GM19452 (cell line): Measurements from ENCODE around the gene IGF1R.

Experiments used
- ATAC-seq: cut with Tn5 transposase; IDR thresholded peaks from one replicate; pipeline ENCODE4 v1.9.1; 2021; ENCODE audit not compliant: unreplicated experiment

IGF1R gene

DNA sequence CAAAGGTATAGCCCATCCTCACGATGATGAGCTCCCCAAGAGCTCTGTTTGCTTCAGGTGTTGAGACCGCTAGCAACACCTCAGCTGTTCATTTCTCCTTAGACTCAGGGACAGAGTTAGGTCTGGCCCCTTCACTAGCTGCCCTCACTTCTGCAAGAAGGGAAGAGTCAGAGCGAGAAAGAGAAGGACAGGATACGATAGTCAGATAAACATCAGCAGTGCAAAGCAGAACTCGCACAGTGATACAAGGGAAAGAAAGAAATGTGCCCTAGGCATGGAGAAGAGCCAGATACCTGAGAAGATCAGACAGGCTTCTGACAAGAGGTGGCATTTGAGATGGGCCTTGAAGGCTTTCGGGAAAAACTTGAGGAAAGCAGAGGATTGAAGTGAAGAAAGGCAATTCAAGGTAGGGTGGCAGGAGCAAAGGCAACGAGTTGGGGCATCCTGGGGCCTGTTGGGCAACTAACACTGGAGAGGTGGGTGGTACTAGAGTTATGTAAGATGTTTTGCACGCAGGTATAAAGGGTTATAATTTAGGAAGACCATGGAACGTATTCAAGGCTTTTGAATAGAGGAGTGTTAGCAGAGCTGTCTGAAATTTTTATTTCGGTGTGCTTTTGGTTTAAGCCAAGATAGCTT is 253.2 kb downstream of the IGF1R start:
- no peak for ATAC-seq

DNA sequence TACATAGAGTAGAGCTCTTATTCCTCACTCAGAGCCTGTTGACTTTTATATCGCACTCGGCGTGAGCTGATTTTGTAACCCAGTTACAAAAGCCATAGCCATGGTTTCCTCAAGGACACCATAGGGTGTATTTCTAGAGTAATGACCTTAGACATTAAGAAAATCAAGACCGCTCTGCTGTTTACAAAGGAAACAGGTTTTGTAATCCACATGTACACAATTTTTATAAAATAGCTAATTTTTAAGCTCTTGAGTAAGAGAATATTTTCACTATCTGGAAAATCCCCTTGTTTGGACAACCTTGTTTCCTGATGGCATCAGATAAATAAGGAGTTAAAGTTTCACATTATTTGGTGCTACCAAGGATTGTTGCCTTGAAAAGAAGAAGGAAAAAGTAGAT is 254.6 kb downstream of the IGF1R start:
- ATAC-seq = no peak

DNA sequence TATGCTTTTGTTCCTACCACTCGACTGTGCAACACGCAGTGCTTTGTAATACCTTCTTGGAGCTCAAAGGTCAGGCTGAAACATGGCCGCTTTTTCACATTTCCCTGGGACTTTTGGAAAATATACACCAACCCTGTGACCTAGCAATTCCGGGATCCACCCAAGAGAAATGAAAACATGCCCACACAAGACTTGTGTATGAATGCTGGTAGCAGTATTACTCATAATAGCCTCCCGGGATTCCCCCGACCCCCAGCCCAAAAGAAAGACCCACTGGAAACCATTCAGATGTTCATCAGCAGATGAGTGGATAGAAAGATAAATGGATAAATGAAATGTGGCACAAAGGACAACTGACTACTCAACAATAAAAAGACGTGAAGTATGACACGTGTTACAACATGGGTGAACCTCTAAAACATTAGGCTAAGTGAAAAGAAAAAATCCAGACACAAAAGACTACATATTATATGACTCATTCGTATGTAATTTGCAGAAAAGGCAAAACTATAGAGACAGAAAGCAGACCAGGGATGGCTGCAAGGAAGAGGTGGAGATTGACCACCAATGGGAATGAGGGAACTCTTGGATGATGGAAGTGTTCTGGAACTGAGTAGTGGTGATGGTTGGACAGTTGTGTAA is 255.2 kb downstream of the IGF1R start:
- ATAC-seq = no peak

DNA sequence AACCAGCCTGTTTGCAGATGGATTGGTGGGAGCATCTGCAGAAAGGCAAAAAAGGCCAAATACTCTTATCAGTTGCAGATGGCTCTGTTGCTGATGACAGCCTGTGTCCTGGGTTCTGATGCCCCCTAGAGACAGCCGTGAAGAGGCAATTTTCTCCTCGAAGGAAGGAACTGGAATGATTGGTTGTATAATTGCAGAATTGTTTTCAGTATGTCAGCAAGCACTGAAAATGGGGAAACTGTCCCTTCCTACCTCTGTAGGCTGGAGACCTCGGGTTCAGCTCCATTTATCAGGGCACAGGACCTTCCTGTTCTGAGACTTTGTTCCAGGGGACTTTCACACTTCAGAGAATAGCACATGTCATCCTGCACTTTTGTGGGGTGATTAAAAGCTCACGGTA is 256.2 kb downstream of the IGF1R start:
- ATAC-seq = no peak

DNA sequence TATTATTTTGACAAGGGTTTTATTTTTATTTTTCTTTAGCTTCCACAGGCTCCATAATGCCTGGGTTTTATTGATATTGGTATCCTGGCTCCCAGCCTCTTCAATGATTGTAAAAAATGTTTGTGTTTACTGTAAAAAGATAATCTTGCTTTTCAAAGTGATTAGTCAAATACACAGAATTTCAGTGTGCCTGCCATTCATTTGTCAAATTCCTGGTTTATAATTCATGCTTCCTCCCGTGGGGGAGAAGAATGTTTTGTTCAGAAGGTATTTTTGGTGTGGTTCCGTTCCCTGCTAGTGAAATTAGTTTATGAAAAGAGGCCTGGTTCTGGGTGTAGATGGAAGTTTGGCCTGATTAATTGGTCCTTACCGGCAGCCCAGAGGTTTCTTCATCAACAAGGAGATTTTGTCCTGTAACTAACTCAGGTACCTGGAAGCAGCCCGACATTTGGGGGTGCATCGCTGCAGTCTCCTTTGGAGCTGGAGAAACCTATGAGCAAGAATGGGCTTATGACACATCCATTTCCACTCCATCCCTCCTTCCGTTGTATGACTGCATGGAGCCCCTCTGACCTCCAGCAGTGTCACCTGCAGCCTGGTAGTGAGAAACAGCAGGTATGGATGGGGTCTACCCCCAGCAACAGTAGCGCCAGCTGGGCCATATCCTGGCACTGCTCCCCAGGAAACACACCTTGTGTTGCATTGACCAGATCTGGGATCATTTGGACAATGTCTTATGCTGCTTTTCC is 257.8 kb downstream of the IGF1R start:
- ATAC-seq = no peak

DNA sequence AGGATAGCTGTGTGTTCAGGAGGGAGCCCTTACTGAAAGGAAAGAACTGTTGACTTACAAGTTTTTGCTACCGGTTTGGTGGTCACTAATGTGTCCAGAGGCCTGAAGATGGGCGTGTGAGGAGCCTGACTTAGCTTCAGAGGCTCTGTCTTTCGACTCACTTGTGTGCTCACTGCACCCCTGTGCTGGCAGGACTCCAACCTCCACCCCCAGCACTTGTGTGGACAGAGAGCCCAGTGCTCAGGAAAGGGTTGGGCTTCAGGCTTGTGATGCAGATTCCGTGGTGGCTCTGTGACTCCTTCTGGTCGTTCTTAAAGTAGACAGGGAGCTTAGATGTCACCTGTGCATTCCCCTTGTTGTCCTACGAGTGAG is 258.4 kb downstream of the IGF1R start:
- no peak for ATAC-seq

DNA sequence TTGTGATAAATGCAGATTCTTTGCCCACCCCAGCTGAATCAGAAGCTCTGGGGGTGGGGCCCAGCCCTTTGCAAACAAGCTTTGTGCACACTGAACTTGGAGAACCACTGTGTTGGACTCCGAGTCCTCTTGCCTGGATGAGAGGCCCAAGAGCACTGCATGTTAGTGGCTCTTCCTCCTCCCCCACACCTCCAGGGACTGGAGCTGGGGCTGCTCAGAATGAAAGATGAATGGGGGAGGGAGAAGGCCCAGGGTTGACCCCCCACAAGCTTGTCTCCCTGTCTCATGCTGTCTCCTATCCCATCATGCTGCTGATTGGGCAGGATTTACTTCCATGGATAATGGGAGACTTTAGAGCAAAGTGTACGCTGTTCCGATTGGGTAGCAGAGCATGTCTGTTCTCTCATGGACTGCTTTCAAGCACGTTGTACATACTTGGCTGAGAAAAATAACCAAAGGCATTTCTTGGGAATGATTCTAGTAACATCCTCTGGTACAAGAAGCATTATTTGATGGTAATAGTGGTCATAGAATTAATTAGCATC is 259.7 kb downstream of the IGF1R start:
- no peak for ATAC-seq

DNA sequence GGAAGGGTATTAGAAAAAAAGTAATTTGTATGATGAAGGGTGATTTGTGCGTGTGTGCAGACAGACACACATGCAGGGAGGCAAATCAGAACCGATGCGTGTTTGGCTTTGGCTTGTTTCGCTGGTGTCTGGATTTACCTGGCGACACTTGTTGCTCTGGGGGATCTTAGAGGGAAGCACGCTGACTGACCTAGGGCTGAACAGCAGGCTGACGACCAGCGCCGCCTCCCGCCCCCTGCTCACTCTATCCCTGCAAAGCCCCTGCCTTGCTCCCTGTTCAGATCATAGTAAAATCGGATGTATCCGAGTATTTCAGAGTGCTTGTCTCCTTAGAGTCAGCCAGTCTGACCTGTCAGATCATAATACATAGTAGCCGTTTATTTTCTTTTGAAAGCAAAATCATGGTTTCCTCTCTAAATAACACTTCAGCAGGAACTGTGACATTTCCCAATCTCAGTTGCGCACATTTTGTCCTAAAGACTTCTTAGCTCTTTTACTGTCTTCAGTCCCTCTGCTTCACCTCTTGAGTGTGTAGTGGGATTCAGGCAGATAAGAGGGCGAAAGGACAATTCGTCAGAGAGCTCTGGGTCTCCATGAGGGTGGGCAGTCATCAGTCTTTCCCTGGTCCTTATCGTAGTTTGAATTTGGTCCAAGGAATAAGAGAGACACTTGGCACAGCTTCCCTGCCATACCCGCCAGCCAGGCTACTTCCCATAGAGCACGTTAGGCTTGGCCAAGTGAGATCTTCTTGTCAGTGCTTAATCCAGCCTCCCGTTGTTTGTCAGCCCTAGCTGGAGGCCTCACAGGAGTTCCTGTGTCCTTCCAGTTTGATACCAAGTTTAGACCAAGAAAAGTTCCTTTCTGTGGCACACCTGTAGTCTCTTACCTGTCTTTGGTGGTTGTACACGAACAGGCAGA is 261.9 kb downstream of the IGF1R start:
- no peak for ATAC-seq

DNA sequence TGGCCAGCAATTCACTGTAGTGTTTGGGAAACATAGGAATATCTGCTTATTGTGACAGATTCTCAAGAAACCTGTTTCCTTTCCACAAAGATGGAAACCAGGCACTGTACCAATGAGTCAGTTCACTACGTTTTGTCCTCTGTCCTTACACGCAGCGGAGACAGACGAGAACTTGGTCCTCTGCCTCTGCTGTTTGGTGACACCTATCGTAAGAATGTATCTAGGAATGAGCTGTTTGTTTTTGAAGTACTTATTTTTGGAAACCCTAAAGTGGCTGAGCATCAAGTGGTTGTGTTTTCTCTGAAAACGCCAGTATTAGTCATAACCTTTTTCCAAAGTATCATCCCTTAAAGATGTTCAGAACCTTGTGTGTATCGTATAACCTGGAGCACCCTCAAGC is 266.3 kb downstream of the IGF1R start:
- no peak for ATAC-seq

DNA sequence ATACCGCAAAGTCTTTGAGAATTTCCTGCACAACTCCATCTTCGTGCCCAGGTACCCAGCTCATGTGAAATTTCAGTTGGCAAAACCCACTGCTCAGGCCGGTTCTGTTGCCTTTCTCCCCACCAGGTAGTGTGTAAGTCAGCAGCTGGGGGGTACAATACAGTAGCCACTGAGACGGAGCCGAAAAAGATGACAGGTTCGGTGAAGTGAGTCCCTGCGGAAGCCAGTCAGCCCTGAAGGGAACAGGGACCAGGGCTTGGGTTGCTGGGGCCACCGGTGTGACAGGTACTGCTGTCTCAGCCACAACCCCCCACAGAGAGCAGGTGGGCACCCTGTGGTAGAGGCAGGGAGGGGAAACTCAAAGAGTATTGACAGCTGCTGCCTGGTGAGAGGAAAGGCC is 268.5 kb downstream of the IGF1R start:
- ATAC-seq = no peak

DNA sequence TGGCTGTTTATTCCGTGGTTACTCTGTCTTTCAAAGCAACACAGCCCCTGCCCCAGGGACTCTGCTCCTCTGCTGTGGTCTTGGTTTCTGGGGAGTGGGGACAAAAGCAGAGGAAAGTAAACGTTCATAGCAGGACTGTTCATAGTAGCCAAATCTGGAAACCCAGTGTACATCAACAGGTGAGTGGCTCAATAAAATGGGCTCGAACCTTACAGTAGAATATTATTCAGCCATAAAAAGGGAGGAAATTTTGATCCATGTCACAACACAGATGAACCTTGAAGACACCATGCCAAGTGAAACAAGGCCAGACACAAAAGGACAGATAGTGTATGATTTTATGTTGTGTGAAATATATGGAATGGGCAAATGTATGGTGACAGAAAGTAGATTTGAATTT is 269.1 kb downstream of the IGF1R start:
- no peak for ATAC-seq

DNA sequence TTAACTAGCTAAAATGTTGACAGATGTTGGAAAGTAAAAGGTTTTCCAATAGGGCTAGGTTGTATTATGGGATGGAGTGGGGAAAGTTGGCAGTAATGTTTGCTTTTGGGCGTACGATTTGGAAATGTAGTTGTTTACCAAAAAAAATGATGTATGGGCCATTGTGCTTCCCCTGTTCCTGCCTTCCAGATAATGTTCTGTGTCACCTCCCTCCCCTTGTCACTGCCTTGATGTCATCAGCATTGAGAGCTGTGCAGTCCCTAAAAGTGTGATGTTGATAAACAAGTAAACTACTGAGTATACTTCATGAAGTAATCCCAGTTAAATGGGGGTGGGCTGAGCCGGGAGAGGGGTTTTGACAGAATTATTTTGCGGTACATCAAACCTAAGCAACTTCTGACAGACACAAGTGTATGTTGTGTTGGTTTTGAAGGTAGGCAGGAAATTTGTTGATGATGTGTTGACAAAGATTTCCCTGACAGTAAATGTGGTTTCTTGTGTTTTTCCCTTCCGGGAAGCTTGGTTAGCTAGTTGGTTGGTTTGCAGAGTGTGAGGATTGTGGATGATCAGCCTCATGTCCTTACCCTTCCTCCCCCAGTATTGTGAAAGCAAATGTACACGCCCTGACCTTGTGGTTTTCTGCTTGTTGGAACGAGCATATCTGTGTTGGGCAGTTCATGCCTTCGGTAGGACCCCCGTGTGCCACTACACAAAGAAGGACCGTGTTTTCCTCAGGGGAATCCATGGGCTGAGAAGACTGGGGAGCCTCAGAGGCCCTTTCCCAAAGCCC is 271.9 kb downstream of the IGF1R start:
- ATAC-seq = no peak

DNA sequence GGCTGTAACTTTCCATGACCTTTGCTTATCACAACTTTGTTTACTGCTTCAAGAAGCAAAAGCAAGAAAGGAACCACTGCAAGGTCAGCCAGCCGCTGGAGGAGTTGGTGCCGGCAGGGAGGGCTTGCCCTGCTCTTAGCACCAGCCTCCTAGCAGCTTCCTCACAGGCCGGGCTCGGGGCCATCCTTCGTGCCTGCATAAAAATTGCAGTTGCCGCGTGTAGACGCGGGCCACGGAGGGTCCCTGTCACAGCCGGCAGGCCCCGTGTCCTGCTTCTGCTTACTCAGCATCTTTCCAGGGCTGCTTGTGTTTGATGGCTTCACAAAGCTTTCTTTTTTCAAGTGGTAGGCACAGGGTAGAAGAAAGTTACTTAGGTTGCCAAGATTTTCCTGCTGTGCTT is 274.8 kb downstream of the IGF1R start:
- ATAC-seq = no peak

DNA sequence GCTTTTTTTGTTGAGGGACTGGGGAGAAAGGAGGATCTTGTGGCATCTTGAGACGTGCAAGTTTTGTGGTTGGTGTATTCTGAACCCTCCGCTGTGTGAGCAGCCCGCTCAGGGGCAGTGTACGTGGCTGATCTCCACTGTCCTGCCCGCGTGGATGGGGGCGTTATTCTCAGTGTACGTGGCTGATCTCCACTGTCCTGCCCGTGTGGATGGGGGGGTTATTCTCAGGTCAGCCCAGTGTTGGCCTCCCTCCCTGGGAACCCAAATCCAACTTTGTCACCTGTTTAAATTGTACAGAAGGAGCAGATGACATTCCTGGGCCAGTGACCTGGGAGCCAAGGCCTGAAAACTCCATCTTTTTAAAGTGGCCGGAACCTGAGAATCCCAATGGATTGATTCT is 275.2 kb downstream of the IGF1R start:
- no peak for ATAC-seq

DNA sequence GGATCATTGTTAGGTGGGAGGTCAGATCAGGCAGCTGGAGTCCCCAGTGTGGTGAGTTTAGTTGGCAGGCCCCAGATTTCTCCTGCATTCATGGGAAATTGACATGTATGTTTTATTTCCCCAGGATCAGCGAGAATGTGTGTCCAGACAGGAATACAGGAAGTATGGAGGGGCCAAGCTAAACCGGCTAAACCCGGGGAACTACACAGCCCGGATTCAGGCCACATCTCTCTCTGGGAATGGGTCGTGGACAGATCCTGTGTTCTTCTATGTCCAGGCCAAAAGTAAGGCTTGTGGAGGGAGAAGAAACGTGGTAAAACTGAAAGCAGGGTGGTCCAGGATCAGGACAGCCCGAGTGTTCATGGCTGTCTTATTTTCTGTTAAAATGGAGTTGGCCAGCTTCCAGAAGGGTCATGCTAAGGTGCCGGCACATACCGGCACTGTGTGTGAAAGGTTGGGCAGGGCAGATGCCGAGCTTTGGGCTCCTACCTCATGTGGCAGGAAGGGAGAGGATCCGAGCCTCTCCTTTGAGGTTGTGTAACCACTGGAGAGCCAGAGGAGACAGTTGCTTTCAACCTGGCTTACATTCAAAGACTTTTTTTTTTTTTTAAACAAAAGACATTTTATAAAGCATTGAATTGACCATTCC is 276.2 kb downstream of the IGF1R start:
- ATAC-seq = no peak

DNA sequence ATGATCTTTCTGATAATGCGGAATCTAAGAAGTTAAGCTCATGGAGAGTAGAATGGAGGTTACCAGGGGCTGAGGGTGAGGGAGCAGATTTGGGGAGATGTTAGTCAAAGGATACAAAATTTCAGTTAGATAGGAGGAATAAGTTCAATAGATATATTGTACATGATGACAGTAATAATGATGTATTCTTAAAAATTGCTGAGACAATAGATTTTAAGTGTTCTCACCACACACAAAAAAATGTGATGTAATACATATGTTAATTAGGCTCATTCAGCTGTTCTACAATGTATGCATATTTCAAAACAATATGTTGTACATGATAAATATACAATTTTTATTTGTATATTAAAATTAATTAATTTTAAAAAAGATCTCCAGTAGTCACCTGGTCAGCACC is 277.9 kb downstream of the IGF1R start:
- no peak for ATAC-seq

DNA sequence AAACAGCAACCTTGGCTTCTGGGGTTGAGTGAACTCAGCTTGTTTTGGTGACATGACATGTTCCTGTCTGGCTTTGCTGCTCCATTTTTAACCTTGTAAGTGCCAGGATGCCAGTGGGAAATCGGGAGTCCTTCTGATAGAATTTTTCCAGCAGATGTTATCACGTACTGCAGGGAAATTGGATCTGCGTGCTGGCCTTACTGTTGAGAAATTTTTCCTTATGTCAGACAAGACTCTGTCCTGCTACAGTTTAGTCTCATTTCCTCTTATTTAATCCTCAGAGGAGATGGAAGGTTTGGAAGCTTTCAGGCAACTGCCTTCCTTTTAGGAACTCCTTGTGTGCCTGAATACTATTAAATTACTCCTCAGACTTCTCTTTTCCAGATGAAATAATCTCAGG is 278.7 kb downstream of the IGF1R start:
- no peak for ATAC-seq

DNA sequence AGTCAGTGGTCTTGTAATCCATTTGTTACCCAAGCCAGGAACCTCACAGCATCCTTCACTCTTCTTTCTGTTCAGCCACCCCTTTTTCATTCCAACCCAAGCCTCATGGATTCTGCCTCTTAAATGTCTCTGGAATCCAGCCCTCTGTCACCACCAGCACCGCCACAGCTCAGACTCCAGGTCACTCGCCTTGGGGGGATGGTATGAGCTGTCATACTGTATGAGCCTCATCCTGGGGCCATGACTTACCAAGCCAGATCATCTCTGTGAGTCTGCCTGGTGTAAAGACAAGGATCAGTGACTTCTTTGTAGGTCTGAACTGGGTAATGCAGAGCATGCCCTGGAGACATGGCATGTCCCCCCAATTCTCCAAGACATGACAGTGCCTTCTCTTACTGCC is 279.7 kb downstream of the IGF1R start:
- ATAC-seq = no peak

DNA sequence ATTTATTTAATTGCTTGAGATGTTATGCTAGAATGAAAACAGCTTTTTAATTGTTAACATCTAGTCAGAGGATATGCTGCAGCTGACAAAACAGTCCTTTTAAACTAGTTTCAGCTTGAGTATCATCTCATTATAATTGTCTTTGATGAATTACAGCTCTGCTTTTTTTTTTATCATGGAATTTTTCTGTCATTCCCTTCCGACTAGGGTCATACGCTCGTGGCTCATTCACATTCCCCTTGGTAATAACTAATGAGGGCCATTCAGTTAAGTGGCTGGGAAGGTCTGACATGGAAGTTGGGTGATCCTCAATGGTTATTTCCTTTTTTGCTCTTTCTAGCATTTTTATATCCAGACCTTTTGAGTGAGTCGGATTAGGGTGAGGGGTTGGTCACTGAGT is 282.2 kb downstream of the IGF1R start:
- no peak for ATAC-seq

DNA sequence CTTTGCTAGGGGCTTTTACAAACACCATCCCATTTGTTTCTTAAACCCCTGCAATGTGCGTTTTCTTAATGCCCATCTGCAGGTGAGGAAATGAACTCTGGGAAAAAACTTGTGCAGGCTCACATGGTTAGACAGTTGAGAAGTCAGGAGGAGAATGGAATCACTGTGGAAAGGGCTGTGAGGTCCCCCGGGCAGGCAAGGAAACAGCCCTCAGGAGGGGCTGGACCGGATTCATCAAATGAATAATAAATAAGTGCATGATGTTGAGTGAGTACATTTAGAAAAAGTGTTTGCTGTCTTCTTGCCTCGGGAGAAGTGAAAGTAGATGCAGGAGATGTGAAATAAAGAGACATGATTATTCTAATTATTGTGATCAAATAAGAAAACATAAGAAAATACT is 282.7 kb downstream of the IGF1R start:
- no peak for ATAC-seq
